Stimulated activated naive CD8-positive, alpha-beta T cell treated with anti-CD3 and anti-CD28 coated beads, Interleukin-15, Interleukin-2, amounts not matched to agents 100 U/mL and 50 U/mL, for 24 hours (primary cell): ENCODE data around the gene WNK1.
A peak's percentile ranks its signal among the peaks of the same experiment; 100 is the strongest.
"Not testable (repeated sequence)": the region's sequence is repeated elsewhere in the genome, so short reads cannot be mapped to it uniquely, and the experiment has no call there.

Experiments
- ATAC-seq: fragments of 150-1000 bp; cut with Tn5 transposase; one replicate; pipeline ENCODE4 v1.10.0; 2021
- DNase-seq: peaks from one replicate; pipeline ENCODE4 v3.0.0; 2021

The WNK1 gene

GRCh38 chr12:817941-818600, 65.7 kb downstream of the WNK1 start:
- DNase-seq (no peak), ATAC-seq (no peak)

DNA sequence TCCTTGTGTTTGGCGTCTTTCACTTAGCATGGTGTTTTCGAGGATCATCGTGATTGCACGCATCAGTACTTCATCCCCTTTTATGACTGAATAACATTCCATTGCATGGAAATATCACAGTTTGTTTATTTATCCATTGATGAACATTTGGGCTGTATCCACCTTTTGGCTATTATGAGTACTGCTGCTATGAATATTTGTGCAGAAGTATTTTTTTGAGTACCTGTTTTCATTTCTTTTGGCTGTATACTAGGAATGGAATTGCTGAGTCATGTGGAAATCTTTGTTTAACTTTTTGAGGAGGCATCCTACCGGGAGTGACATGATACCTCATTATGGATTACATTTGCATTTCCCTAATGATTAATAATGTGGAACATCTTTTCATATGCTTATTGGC, 66.4 kb downstream of the WNK1 start:
- DNase-seq (no peak), ATAC-seq (no peak)

DNA sequence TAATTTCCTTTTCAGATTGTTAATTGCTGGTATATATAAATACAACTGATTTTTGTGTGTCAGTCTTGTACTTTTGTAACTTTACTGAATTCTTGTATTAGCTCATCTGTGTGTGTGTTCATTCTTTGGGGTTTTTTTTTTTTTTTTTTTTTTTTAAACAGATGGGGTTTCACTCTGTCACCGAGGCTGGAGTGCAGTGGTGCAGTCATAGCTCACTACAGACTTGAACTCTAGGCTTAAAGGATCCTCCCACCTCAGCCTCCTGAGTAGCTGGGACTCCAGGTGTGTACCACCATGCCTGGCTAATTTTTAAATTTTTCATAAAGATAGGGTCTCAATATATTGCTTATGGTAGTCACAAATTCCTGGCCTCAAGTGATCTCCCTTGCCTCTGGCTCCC, 68.0 kb downstream of the WNK1 start:
- no peak for DNase-seq
- ATAC-seq, result no peak

GRCh38 chr12:823028-823698, 70.8 kb downstream of the WNK1 start:
- no peak for ATAC-seq
- no peak for DNase-seq

- no peak for ATAC-seq
- DNase-seq, result no peak
Measured at GRCh38 chr12:826331-826730, 74.0 kb downstream of the WNK1 start.

- ATAC-seq (no peak), DNase-seq (no peak)
Measured at GRCh38 chr12:828726-829395, 76.5 kb downstream of the WNK1 start.

- ATAC-seq (no peak), DNase-seq (no peak)
Measured at GRCh38 chr12:830111-830867, 77.9 kb downstream of the WNK1 start.

DNA sequence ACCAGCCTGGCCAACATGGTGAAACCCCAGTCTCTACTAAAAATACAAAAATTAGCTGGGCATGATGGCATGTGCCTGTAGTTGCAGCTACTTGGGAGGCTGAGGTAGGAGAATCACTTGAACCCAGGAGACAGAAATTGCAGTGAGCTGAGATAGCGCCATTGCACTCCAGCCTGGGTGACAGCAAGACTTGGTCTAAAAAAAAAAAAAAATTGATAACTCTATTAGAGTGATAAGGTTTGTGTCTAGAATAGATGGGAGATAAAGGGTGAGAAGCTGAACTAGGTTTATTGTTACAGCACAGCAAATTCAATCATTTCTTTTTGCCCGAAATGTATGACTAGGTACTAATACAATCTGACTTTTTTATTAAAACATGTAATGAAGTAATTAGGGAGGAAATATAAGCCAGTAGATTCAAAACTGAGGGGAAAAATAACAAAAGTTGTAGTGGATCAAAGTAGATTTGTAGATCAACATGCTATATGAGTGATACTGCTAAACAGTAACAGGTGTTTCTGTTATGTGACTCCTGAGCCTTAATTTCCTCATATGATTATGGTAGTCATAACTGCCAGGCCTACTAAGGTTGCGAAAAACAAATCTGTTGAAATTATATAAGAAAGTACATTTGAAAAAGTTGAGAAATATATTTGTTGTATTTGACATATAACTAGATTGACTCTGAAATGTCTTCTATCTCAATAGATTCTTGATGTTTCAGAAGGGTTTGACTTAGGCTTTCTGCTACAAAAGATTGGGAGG, 83.6 kb downstream of the WNK1 start:
- no peak for DNase-seq
- no peak for ATAC-seq

DNA sequence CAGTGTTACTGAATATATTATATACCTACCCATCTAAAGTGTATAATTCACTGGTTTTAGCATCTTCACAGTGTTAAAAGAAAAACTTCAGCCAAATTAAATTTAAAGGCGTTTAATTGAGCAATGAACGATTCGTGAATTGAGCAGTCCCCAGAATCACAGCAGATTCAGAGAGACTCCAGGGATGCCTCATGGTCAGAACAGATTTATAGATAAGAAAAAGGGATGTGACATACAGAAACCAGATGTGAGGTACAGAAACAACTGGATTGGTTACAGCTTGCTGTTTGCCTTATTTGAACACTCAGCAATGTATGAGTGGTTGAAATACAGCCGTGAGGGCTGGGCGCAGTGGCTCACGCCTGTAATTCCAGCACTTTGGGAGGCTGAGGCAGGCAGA, 84.6 kb downstream of the WNK1 start:
- DNase-seq, result no peak
- ATAC-seq, result no peak

DNA sequence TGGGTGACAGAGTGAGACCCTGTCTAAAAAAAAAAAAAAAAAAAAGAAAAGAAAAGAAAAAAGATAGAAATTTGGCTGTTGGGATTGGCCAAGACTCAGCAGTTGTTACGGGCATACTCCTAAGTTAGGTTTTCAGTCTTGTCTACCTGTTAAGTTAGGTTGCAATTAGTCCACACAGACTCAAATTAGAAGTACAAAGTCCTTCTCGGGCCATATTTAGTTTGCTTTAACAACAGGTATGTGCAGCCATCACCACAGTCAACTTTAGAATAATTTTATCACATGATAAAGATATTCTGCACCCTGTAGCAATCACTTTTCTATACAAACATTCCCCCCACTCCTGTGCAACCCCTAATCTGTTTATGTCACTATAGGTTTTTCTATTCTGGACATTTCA, 85.2 kb downstream of the WNK1 start:
- no peak for ATAC-seq
- DNase-seq, result no peak

DNA sequence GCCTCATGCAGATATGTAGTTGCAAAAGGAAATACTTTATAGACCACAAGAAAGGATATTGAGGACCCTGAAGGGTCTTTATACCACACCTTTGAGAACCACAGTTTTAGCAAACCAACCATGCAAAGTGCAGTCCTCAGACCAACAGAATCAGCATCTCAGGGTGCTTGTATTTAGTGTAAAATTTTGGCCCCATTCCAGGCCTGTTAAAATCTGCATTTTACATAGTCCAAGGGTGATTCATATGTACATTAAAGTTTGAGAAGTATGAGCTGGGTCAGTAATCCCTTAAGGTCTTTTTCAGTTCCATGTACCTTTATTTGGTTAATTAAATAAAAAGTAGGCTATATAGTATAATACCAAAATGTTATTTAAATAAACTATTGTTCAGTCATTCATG, 91.2 kb downstream of the WNK1 start:
- no peak for ATAC-seq

DNA sequence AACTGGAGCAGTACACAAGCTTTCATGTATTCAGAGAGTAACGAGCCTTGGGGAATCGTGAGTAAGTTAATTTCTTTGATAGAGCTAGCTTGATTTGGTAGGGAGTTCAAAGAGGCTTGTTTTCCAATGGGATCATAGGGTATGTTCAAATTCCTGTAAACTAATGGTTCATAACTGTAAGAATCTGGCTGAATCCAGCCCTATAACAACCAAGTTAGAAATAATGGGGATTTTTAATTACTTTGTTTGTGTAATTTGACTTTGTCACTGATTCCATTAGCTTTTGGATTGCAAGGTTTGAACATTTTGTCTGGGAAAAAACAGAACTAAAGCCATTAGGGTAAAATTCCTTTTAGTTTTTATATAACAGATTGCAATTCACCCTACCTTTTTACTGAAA, 94.0 kb downstream of the WNK1 start:
- DNase-seq, result no peak
- ATAC-seq, result no peak

More for the DNA sequence above, 91.2 kb downstream of the WNK1 start:
- DNase-seq, result no peak

- peak; percentile 76 for ATAC-seq
- no peak for DNase-seq
Measured at GRCh38 chr12:848173-848865, 95.9 kb downstream of the WNK1 start.

GRCh38 chr12:848882-849527, 96.6 kb downstream of the WNK1 start:
- DNase-seq (no peak), ATAC-seq (peak; percentile 67)

GRCh38 chr12:849733-850437, 97.5 kb downstream of the WNK1 start:
- not testable (repeated sequence) for ATAC-seq, DNase-seq

DNA sequence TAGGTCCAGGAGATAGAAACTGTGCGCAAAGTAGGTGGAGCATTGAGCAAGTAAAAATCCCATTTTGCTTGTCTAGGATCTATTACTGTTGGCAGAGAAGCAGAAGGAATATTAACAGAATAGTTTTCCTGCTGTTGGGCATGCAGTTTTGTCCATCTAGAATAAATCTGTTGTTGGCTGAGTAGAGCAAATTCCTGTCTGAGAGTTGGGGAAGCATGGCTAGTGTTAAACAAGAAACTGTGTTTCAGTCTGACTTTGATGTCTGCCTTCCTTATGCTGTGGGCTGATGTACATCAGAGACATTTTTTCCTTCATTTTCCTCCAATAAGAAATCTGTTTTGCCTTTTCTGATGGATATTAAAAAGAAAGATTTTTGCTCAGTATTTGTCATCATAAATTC, 99.0 kb downstream of the WNK1 start:
- no peak for DNase-seq
- no peak for ATAC-seq

- no peak for ATAC-seq
- DNase-seq, result no peak
Measured at GRCh38 chr12:851913-852312, 99.5 kb downstream of the WNK1 start.

DNA sequence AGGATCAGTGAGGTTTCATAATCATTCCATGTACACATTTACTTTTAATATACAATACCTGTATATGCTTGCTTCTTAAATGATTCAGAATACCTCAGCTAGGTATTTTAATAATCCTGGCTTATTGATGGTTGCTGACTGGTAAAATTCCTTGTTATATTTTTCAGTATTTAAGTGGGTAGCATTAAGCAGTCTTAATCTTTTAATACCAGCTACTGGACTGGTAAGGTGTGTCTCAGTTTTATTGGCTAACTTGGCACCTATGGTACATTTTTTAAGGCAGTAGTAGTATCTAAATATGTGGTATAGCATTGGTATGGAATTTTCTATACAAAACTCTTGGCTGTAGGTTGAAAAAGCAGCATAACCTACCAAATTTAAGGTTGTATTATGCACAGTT, 100.5 kb downstream of the WNK1 start:
- DNase-seq, result no peak
- no peak for ATAC-seq

DNA sequence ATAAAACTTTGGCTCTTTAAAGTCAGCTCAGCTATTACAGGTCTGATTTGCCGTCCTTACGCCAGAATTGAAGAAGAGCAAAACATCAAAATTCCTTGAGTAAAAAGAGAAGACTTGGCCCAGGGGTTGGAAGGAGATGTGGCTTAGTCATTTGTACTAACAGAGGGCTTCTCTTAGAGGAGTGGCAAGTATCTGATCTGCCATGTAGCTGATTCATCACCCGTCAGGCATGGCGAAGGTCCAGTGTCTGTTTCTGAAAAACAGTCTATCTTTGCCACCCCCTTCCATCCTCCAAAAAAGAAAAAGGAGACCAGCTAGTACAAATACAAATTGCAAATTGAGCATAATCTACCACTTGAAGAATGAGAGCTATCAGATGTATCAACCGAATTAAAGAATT, 105.2 kb downstream of the WNK1 start:
- DNase-seq (no peak), ATAC-seq (no peak)

- DNase-seq, result no peak
- no peak for ATAC-seq
Measured at GRCh38 chr12:862303-862911, 110.0 kb downstream of the WNK1 start.
